ENCODE results near the gene MROH2A. TPM values are rescaled to one million over a fixed set of nuclear protein-coding genes. Genes with fewer than 3 reads are reported as not detected.

The MROH2A gene
- total RNA-seq, 1 experiment from 2014 or later = 1.4 TPM

DNA sequence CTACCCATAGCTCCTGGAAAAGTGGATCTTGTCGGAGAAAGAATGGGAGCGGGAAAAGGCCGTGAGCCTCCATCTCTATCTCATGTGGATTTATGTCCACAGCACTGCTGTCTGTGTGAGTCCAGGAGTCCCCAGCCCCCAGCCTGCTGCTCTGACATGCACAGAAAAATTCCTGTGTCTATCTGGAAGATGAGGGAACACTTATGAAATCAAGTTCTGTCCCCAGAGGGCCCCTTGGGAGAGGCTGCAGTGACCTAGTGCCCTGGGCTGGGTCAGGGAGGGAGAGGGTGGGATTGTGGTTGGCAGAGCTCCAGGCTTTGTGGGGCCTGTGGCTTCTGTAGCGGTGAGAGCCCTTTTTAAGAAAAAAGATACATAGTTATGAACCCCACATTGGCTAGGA is 38.6 kb downstream of the MROH2A start:
- H4K20me1 ChIP-seq (ENCODE audit: insufficient read depth) = no peaks in the 10 kb centered on the region
- intact Hi-C loops (cut with micrococcal nuclease; ENCODE audit: unreplicated experiment) = no loop called here
- no peak overlapping the region for H3K27ac ChIP-seq
- no peaks in the 10 kb centered on the region for H3K36me3 ChIP-seq (ENCODE audit: low read depth)
- H3K79me2 ChIP-seq (ENCODE audit: low read depth) = no peaks in the 10 kb centered on the region
- H3K4me3 ChIP-seq = no peak overlapping the region
- ChIA-PET POLR2A (ENCODE audit: unreplicated experiment) (no interaction called here), CTCF (no interaction called here)
- H3K4me1 ChIP-seq (replicated peaks; ENCODE audit: insufficient read depth) = no peaks in the 10 kb centered on the region
- H3K9me3 ChIP-seq (ENCODE audit: insufficient read depth, low read depth) = no peaks in the 10 kb centered on the region
- no peak for TF ChIP-seq EZH2 (IDR thresholded peaks at IDR 0.05; ENCODE audit: low read depth)
- TF ChIP-seq CTCF (conservative IDR thresholded peaks at IDR 0.05) = no peak
- no peaks in the 10 kb centered on the region for H3K9me2 ChIP-seq (ENCODE audit: insufficient read depth)
- H3K27me3 ChIP-seq (ENCODE audit: insufficient read depth, low read depth) = no peaks in the 10 kb centered on the region
- no peaks in the 10 kb centered on the region for H3F3A ChIP-seq (ENCODE audit: insufficient read depth, low read depth)
- no peak overlapping the region for H2AFZ ChIP-seq
- BruUV-seq (replicated peaks) = no TSS peak
- DNase-seq = no peak
- H3K4me2 ChIP-seq = no peak overlapping the region

- no peak for TF ChIP-seq CTCF (conservative IDR thresholded peaks at IDR 0.05)
- TF ChIP-seq EZH2 (IDR thresholded peaks at IDR 0.05; ENCODE audit: low read depth) = no peak
- Histone ChIP-seq H3K4me2 (no peak overlapping the region), H3K9me3 (ENCODE audit: insufficient read depth, low read depth) (no peaks in the 10 kb centered on the region), H3F3A (ENCODE audit: insufficient read depth, low read depth) (no peaks in the 10 kb centered on the region), H3K9me2 (ENCODE audit: insufficient read depth) (no peaks in the 10 kb centered on the region), H4K20me1 (ENCODE audit: insufficient read depth) (no peaks in the 10 kb centered on the region), H3K4me3 (no peak overlapping the region), H3K27ac (no peak overlapping the region), H2AFZ (no peak overlapping the region), H3K4me1 (replicated peaks; ENCODE audit: insufficient read depth) (no peaks in the 10 kb centered on the region), H3K36me3 (ENCODE audit: low read depth) (no peaks in the 10 kb centered on the region), H3K79me2 (ENCODE audit: low read depth) (no peaks in the 10 kb centered on the region), H3K27me3 (ENCODE audit: insufficient read depth, low read depth) (no peaks in the 10 kb centered on the region)
- CTCF ChIA-PET = no interaction called here
- no peak for DNase-seq
- intact Hi-C loops (cut with micrococcal nuclease; ENCODE audit: unreplicated experiment) = no loop called here
- no TSS peak for BruUV-seq (replicated peaks)
- POLR2A ChIA-PET (ENCODE audit: unreplicated experiment) = interaction anchor here (0.7 kb wide), 1 partner anchor 117 kb away, joined by 3 read pairs; no protein-coding TSS in a partner anchor
These were observed 39.3 kb downstream of the MROH2A start for GRCh38 chr2:233817361-233817911.

- no peaks in the 10 kb centered on the region for H3K27me3 ChIP-seq (ENCODE audit: insufficient read depth, low read depth)
- H3K9me2 ChIP-seq (ENCODE audit: insufficient read depth) = no peaks in the 10 kb centered on the region
- no TSS peak for BruUV-seq (replicated peaks)
- POLR2A ChIA-PET (ENCODE audit: unreplicated experiment) = interaction anchor here (0.7 kb wide), 1 partner anchor 118 kb away, joined by 3 read pairs; no protein-coding TSS in a partner anchor
- H4K20me1 ChIP-seq (ENCODE audit: insufficient read depth) = no peaks in the 10 kb centered on the region
- no peak overlapping the region for H3K4me2 ChIP-seq
- H3K36me3 ChIP-seq (ENCODE audit: low read depth) = no peaks in the 10 kb centered on the region
- intact Hi-C loops (cut with micrococcal nuclease; ENCODE audit: unreplicated experiment) = no loop called here
- H3K9me3 ChIP-seq (ENCODE audit: insufficient read depth, low read depth) = no peaks in the 10 kb centered on the region
- H3K4me1 ChIP-seq (replicated peaks; ENCODE audit: insufficient read depth) = no peaks in the 10 kb centered on the region
- no peak for TF ChIP-seq CTCF (conservative IDR thresholded peaks at IDR 0.05)
- no peak for TF ChIP-seq EZH2 (IDR thresholded peaks at IDR 0.05; ENCODE audit: low read depth)
- no peak overlapping the region for H3K4me3 ChIP-seq
- DNase-seq = no peak
- no peak overlapping the region for H2AFZ ChIP-seq
- no peaks in the 10 kb centered on the region for H3F3A ChIP-seq (ENCODE audit: insufficient read depth, low read depth)
- no peaks in the 10 kb centered on the region for H3K79me2 ChIP-seq (ENCODE audit: low read depth)
- H3K27ac ChIP-seq = no peak overlapping the region
- CTCF ChIA-PET = no interaction called here
These were observed 40.0 kb downstream of the MROH2A start for GRCh38 chr2:233817995-233818638.

Measured in PC-9 (cell line).